Nephron (organoid): ENCODE data around the gene SETD1B.

ENCODE experiments used
- H3K27ac Mint-ChIP-seq, 3 experiments: 2 replicates each; pipeline ENCODE4 v1.8.0; 2020; ENCODE audit warnings: mixed read lengths in 3 of 3, mild to moderate bottlenecking in 2 of 3, moderate library complexity in 1 of 3
- H3K27me3 Mint-ChIP-seq: 2 replicates; pipeline ENCODE4 v1.8.0; 2021; ENCODE audit warnings: low read depth, mild to moderate bottlenecking, moderate library complexity, mixed read lengths
- H3K36me3 Mint-ChIP-seq: 2 replicates; pipeline ENCODE4 v1.8.0; 2020; ENCODE audit warnings: low read depth, mixed read lengths
- H3K4me1 Mint-ChIP-seq: 2 replicates; pipeline ENCODE4 v1.8.0; 2020; ENCODE audit warnings: mixed read lengths
- H3K4me3 Mint-ChIP-seq, 3 experiments: 2 replicates each; pipeline ENCODE4 v1.8.0; 2020; ENCODE audit warnings: mild to moderate bottlenecking in 3 of 3, mixed read lengths in 3 of 3, moderate library complexity in 2 of 3
- H3K9me3 Mint-ChIP-seq: 2 replicates; pipeline ENCODE4 v1.8.0; 2020; ENCODE audit warnings: mixed read lengths
- TF ChIP-seq, protein P1 (sequence below), 3 experiments: fragments of 200-600 bp; sonication (generic); IDR thresholded peaks; one replicate each; pipeline ENCODE4 v1.5.0; 2021; ENCODE audit warnings: antibody characterized with exemption in 3 of 3; ENCODE audit not compliant: unreplicated experiment in 3 of 3

SETD1B gene

DNA sequence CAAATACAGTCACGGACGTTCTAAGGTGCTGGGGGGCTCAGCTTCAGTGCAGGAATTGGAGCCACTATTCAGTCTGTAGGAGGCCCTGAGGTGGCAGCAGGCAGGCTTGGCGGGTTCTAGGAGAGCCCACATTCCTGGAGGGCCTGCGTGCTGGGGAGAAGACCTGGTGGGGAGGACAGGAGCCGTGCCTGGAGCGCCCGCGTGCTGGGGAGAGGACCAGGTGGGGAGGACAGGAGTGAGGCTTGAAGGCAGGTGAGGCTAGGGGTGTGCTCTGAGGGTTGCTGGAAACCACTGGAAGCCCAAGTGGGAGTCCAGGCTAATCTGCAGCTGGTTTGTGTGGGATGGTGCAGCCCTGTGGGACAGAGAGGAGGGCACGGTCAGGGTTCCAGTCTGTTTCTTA is 33.4 kb upstream of the SETD1B start:
- no peaks in the 10 kb centered on the region for H3K36me3 Mint-ChIP-seq
- peak overlapping the region; percentile 29 to 63 (median 30) for H3K27ac Mint-ChIP-seq
- no peaks in the 10 kb centered on the region for H3K27me3 Mint-ChIP-seq
- no peak overlapping the region for H3K4me3 Mint-ChIP-seq
- TF ChIP-seq, protein P1, sequence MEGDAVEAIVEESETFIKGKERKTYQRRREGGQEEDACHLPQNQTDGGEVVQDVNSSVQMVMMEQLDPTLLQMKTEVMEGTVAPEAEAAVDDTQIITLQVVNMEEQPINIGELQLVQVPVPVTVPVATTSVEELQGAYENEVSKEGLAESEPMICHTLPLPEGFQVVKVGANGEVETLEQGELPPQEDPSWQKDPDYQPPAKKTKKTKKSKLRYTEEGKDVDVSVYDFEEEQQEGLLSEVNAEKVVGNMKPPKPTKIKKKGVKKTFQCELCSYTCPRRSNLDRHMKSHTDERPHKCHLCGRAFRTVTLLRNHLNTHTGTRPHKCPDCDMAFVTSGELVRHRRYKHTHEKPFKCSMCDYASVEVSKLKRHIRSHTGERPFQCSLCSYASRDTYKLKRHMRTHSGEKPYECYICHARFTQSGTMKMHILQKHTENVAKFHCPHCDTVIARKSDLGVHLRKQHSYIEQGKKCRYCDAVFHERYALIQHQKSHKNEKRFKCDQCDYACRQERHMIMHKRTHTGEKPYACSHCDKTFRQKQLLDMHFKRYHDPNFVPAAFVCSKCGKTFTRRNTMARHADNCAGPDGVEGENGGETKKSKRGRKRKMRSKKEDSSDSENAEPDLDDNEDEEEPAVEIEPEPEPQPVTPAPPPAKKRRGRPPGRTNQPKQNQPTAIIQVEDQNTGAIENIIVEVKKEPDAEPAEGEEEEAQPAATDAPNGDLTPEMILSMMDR (IDR thresholded peaks at IDR 0.05; ENCODE audit: unreplicated experiment in 3 of 3): no peak
- H3K4me1 Mint-ChIP-seq: peaks cover 51% of the 10 kb centered on the region
- H3K9me3 Mint-ChIP-seq: no peaks in the 10 kb centered on the region

DNA sequence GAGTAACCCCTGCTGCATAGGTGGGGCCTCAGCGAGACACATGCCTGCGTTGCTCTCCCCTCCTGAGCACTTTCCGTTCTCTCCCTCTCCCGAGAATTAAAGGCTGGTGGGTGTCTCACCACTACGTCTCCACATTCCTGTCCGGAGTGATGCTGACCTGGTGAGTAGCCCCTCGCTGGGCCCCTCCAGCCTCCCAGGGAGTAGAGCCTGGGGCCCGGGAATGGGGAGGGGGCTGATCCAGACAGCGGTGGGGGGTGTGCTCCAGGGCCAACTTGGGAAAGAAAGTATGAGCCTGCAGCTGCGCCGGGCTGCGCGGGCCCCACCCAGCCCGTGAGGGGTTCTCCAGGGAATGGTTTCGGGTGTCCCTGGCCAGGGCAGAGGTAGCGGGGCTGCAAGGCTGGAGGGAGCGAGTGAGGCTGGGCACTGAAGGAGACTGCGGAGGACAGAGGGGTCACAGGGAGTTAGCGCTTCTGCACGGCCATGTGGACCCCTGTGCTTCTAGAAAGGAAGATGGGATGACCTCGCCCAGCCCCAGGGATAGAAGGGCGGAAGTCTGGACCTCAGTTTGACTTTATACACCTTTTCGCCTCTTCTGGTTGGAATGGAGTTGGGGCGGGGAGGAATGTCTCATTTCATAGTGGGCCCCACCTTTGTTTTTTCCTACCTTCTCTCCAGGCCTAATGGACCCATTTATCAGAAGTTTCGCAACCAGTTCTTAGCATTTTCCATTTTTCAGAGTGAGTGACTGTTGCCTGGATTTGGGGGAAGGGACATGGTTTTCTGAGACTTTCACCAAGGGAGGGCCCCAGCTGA is 32.8 kb upstream of the SETD1B start:
- Mint-ChIP-seq H3K36me3 (no peaks in the 10 kb centered on the region), H3K9me3 (no peaks in the 10 kb centered on the region), H3K4me1 (peaks cover 48% of the 10 kb centered on the region), H3K27me3 (no peaks in the 10 kb centered on the region), H3K27ac (peak overlapping the region; percentile 29 to 63 (median 30)), H3K4me3 (no peak overlapping the region)
- TF ChIP-seq, protein P1 (IDR thresholded peaks at IDR 0.05; ENCODE audit: unreplicated experiment in 3 of 3): no peak

DNA sequence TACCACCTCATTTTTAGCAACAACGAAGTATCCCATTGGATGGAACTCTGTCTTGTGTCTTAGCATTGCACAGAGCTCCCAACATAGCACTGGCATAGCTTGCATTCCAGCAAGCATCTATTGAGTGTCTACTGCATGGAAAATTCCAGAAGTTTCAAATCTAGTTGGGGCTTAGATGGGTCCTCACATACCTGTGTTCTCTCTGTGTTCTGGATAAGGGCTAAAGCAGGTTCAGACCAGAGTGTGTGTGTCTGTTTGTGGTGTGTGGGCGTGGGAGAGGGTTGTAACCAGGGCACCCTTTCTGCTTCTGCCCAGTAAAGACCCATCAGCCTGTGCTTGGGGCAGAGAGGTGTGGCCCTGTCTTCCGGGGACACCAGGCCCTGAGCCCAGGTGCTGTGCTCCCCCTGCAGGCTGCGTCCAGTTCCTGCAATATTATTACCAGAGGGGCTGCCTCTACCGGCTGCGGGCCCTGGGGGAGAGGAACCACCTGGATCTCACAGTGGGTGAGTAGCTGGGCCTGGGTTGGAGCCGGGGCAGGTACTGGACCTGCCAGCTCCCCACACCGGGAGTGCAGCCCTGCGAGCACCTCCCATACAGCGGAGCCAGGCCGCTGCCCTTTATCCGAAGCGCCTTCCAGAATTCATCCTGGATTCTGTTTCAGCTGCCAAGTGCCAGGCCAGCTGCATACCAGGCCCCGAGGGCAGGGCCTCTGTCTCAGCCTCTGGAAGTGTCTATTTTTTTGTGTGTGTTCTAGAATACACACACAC is 30.6 kb upstream of the SETD1B start:
- Mint-ChIP-seq H3K27ac (peak overlapping the region; percentile 58 to 77 (median 68)), H3K4me1 (peaks cover 38% of the 10 kb centered on the region), H3K27me3 (no peaks in the 10 kb centered on the region), H3K36me3 (no peaks in the 10 kb centered on the region), H3K9me3 (no peaks in the 10 kb centered on the region), H3K4me3 (no peak overlapping the region)
- TF ChIP-seq, protein P1 (IDR thresholded peaks at IDR 0.05; ENCODE audit: unreplicated experiment in 3 of 3): peak; percentile 73 to 81 (median 77)

DNA sequence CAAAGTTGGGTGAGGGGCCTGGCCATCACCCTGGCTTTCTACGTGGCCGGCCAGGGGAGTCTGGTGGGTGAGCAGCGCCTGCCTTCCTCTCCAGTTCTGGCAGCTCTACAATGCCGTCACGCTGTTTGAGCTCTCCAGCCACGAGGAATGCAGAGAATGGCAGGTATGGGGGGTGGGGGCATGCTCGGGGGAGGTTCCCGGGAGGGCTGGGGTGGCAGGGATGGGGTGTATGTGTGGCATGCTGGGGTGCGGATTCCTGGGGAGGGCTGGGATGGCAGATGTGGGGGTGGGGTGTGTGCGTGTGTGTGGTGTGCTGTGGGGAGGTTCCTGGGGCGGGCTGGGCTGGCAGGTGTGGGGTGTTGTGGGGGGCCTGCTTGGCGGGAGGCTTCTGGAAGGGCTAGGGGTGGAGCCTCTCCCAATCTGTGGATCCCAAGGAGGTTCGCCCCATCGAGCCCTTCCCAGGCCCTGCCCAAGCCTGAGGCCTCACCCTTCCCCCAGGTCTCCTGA is 28.8 kb upstream of the SETD1B start:
- no peaks in the 10 kb centered on the region for H3K9me3 Mint-ChIP-seq
- TF ChIP-seq, protein P1 (IDR thresholded peaks at IDR 0.05; ENCODE audit: unreplicated experiment in 3 of 3): no peak
- peak overlapping the region; percentile 66 to 84 (median 80) for H3K27ac Mint-ChIP-seq
- peaks cover 30% of the 10 kb centered on the region for H3K4me1 Mint-ChIP-seq
- no peak overlapping the region for H3K4me3 Mint-ChIP-seq
- H3K27me3 Mint-ChIP-seq: no peaks in the 10 kb centered on the region
- H3K36me3 Mint-ChIP-seq: peaks cover 5% of the 10 kb centered on the region

DNA sequence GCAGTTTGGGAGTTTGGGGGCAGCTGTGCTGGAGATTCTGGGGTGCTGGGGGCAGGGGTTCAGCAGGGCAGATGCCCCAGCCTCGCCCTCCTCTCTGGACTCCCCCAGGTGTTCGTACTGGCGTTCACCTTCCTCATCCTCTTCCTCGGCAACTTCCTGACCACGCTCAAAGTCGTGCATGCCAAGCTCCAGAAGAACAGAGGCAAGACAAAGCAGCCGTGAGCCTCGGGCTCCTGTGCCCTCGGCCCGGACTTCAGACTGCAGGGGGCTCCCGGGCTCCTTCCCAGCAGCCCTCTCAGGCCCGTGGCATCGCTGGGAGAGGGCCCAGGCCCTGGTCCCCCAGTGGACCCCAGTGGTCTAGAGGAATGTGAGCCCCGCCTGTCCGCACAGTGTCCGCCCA is 28.3 kb upstream of the SETD1B start:
- H3K27ac Mint-ChIP-seq: peak overlapping the region in 1 of 3 experiments; percentile 80
- H3K36me3 Mint-ChIP-seq: peaks cover 5% of the 10 kb centered on the region
- no peaks in the 10 kb centered on the region for H3K27me3 Mint-ChIP-seq
- H3K4me1 Mint-ChIP-seq: peaks cover 26% of the 10 kb centered on the region
- H3K4me3 Mint-ChIP-seq: no peak overlapping the region
- TF ChIP-seq, protein P1 (IDR thresholded peaks at IDR 0.05; ENCODE audit: unreplicated experiment in 3 of 3): no peak
- no peaks in the 10 kb centered on the region for H3K9me3 Mint-ChIP-seq
